C4-2B (cell line): ENCODE data around the gene TMEM44.

Experiments used
- H3K27ac ChIP-seq: fragments of 450-650 bp; 2 replicates; pipeline ENCODE4 v1.5.1; 2017
- ZFX ChIP-seq: fragments of 450-650 bp; IDR thresholded peaks from 2 replicates; pipeline ENCODE4 v1.6.1; 2017
- TF ChIP-seq, protein P1 (sequence below): fragments of 450-650 bp; conservative IDR thresholded peaks from 2 replicates; pipeline ENCODE4 v1.5.1; 2017; ENCODE audit warnings: mild to moderate bottlenecking

Gene TMEM44

DNA sequence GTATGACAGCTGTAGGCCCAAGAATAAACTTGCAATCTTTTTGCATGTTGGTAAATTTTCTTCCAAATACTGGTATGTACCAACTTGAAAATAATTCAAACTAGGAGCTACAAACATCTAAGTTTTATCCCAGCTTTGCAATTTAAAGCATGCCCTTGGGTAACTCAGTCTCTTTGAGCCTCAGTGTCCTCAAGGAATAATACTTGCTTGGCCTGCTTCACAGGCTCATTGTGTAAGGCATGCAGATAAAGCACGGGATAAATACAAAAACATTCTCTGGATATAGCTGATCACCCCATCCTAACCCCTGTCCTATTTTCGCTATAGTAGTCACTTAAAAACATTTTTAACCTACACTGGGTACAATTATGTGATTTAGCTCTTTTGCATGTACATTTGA is 9.6 kb upstream of the TMEM44 start:
- TF ChIP-seq, protein P1, sequence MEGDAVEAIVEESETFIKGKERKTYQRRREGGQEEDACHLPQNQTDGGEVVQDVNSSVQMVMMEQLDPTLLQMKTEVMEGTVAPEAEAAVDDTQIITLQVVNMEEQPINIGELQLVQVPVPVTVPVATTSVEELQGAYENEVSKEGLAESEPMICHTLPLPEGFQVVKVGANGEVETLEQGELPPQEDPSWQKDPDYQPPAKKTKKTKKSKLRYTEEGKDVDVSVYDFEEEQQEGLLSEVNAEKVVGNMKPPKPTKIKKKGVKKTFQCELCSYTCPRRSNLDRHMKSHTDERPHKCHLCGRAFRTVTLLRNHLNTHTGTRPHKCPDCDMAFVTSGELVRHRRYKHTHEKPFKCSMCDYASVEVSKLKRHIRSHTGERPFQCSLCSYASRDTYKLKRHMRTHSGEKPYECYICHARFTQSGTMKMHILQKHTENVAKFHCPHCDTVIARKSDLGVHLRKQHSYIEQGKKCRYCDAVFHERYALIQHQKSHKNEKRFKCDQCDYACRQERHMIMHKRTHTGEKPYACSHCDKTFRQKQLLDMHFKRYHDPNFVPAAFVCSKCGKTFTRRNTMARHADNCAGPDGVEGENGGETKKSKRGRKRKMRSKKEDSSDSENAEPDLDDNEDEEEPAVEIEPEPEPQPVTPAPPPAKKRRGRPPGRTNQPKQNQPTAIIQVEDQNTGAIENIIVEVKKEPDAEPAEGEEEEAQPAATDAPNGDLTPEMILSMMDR: no peak
- TF ChIP-seq ZFX: no peak
- no peak overlapping the region for H3K27ac ChIP-seq

DNA sequence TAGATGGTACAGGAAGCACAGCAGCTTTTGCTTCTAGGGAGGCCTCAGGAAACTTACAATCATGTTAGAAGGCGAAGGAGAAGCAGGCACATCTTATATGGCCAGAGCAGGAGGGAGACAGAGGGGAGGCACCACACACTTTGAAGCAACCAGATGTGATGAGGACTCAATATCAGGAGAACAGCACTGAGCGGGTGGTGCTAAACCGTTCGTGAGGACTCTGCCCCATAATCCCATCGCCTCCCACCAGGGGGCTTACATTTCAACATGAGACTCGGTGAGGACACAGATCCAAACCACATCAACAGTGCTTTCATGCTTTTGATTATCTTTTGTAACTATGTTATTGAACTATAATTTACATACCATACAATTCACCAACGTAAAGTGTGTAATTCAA is 7.6 kb upstream of the TMEM44 start:
- TF ChIP-seq ZFX: no peak
- TF ChIP-seq, protein P1: no peak; the same call in 1 of the 2 replicates
- no peak overlapping the region for H3K27ac ChIP-seq

DNA sequence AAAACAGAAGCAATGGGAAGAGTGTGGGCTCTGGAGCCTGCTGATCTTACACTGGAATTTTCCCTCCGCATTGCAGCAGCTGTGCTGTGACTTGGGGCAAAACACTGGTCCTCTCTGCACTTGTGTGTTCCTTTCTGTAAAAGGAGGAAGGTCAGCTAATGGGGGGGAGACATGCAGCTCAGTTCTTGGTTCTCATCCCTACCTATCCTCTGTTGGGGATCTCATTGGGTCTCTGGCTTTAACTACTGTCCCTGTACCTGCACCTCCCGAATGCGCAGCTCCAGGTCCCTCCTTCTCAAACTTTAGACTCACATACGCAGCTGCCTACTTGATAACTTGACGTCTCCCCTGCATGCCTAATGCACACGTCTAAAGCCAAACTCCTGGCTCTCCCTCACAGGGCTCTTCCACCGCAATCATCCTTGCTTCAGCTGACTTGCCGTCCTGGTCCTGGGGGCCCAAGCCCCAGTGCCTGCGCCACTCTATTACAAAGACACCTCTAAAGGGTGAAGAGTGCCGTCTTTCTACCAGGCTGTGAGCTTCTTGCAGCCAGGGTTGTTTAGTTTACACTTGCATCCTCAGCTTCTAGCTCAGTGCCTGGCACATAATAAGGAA is 5.9 kb upstream of the TMEM44 start:
- H3K27ac ChIP-seq: no peak overlapping the region
- TF ChIP-seq ZFX: no peak
- TF ChIP-seq, protein P1: no peak

DNA sequence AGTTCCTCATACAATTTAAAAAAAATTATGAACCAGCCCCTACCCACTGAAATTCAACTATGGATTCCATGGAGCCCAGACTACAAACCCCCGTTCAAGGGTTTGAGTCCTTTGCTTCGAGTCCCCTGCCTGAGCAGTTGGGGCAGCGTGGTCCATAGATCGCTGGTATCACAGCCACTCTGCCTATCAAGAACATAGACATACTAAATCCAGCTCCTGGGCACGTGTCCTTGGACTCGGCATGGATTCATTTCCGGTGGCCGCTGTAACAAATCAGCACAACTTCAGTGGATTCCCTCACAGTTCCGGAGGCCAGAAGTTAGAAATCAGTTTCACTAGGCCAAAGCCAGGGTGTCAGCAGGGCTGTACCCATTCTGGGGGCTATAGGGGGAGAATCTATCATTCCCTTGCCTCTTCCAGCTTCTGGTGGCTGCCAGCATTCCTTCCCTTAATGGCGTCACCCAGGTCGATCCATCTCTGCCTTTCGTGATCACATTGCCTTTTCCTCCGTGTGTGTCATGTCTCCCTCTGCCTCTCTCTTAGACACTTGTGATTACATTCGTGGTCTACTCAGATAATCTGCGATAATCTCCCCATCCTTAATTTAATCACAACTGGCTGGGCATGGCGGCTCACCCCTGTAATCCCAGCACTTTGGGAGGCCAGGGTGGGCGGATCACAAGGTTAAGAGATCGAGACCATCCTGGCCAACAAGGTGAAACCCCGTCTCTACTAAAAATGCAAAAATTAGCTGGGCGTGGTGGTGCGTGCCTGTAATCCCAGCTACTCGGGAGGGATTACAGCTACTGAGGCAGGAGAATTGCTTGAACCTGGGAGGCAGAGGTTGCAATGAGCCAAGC is 4.6 kb upstream of the TMEM44 start:
- TF ChIP-seq, protein P1: no peak
- TF ChIP-seq ZFX: no peak
- no peak overlapping the region for H3K27ac ChIP-seq

DNA sequence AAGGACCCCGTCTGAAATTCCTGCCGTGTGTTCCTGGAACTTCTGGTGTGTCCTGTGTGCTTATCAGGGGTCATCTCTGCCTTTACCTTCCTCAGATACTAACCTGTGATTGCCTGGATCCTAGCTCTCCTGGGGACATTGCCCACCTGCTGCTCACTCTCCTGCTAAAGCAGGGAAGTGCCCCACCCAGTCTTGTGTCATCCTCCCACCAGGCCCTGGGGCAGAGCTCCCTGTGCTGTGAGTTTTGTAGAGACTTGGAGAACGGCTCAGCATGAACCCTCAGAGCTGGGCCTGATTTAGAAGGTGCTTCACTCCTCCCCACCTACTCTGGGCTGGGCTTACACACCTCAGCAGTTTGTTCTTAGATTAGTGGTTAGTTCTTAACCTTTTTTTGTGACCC is 3.8 kb upstream of the TMEM44 start:
- H3K27ac ChIP-seq: no peak overlapping the region
- no peak for TF ChIP-seq ZFX
- TF ChIP-seq, protein P1: no peak

DNA sequence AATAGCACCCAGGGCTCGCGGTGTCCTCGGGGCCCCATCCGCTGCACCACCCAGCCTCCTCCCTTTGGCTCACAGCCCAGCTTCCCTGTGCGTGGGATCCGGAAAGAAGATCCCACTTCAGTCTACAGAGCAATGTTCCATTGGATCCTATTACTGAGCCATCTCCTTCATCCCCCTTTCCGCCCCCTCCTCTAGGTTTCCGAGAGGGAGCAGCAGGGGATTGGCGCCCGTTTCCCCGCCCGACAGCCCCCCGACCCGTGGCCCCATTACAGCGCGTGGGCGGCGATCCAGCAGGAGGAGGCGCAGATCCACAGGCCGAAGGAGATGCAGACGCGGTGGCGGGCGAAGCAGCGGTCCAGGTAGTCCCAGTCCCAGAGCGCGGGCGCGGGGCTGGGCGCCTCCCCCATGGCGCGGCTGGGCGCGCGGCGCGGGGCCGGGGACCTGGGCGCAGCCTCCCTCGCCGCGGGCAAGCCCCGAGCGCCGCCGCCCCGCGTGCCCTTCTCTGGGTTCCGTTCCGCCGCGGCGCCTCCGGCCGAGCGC is 340 bp downstream of the TMEM44 start:
- peak overlapping the region; percentile 50 for H3K27ac ChIP-seq
- TF ChIP-seq, protein P1: no peak
- TF ChIP-seq ZFX: no peak; the same call in 1 of the 2 replicates

DNA sequence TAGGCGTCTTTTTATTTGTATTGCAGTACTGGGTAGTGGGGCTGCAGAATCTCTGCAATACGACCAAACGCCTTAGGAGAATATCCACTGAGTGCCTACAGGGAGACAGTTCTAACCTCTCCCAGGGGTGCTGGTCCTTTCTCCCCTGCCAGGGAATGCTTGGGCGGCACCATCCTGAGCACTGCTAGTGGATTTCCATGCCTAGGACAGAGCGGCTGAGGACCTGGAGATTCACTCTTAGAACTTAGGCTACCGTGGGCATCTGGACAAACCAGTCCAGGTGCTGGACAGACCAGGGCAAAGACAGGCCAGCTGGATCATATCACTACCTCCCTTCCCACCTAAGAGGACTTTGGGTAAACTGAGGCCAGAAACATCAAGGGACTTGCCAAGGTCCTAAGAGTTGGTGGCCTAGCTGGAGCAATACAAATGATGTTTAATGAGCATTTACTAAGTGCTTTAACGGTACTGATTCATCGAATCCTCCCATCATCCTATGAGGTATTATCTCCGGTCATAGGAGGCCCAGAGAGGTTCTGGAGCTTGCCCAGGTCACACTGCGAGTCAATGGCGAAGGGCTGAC is 902 bp downstream of the TMEM44 start:
- H3K27ac ChIP-seq: no peak overlapping the region
- TF ChIP-seq, protein P1: no peak
- TF ChIP-seq ZFX: no peak
